ENCODE measurements around the gene SUOX. TPM values are rescaled to one million over a fixed set of nuclear protein-coding genes. Genes with fewer than 3 reads are reported as not detected.

SUOX gene
- total and polyA plus RNA-seq, 2 of the 4 experiments (the other 2 are of a cell fraction): 17.8 to 19.4 TPM

DNA sequence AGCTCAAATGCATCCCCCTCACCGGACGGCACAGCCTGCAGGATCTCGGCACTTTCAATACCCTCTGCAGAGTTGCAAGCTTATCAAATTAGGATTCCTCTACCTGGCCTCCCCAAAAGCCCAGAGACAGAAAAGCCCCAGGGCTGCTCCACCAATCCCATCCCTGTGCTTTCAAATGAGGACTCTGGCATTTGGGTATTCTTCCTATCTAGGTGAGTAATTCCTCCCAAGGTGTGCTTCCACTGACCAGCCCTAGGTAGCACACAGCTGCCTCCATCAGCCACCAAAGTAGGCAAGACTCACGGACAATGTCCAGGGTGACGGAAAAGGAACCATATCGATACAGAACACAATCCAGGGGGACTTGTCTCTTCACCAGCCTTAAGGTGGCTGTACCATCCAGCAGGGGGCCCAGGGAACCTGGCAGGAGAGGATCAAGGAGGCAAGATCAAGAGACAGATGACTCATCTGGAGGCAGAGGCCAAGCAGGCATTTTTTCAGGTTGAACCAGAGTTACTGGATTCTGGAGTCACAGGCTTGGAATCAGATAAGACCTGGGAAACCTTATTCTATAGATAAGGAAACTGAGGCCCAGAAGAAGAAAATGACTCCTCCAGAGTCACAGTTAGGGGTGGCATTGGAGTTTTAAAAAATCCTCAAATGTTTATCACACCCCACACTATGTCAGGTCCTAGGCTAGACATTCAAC lies 41.1 kb upstream of the SUOX start:
- dilution Hi-C loops (cut with HindIII; ENCODE audit: low sequenced_read_pairs, unreplicated experiment) (no loop called here), intact Hi-C loops (cut with micrococcal nuclease) (no loop called here), in situ Hi-C loops (cut with MboI; ENCODE audit: low sequenced_read_pairs) (no loop called here)
- no peak overlapping the region for H2BK15ac ChIP-seq (ENCODE audit: low read depth, low read length)
- no peaks in the 10 kb centered on the region for H3K27me3 ChIP-seq (ENCODE audit: control insufficient read depth, insufficient read depth, low read length)
- no peak overlapping the region for H2BK20ac ChIP-seq (ENCODE audit: low read depth, low read length)
- DNase-seq (peak; percentile 76), ATAC-seq (ENCODE audit: low read depth) (peak; percentile 81)
- no peak overlapping the region for H4K5ac ChIP-seq (ENCODE audit: low read depth, low read length)
- peaks cover 0 to 13% of the 10 kb centered on the region in 2 experiments; a peak in 1 of 4 replicates for H3K79me1 ChIP-seq (ENCODE audit: low read depth in 1 of 2, low read length in 2 of 2)
- BruUV-seq (replicated peaks): no TSS peak
- H3K4ac ChIP-seq (ENCODE audit: low read depth, low read length): no peak overlapping the region
- H3K18ac ChIP-seq (ENCODE audit: low read depth, low read length): no peak overlapping the region; the same call in 1 of the 2 replicates
- H3K27ac ChIP-seq (ENCODE audit: insufficient read depth, low read length): no peak overlapping the region
- ChIA-PET CTCF (interaction anchor here (0.6 kb wide), 2 partner anchors 27 to 148 kb away, joined by 3 read pairs; no protein-coding TSS in a partner anchor), POLR2A (ENCODE audit: unreplicated experiment) (interaction anchor here (0.5 to 0.6 kb wide), 2 partner anchors 110 to 188 kb away, joined by 3 to 4 read pairs; no protein-coding TSS in a partner anchor)
- peaks cover 30% of the 10 kb centered on the region for H3K36me3 ChIP-seq (ENCODE audit: control insufficient read depth, insufficient read depth, low read length)
- 90% methylated on average over 5 of the region's 6 CpGs; no CpG with 5 or more reads in 1 of the 2 experiments for WGBS, 2 experiments (ENCODE audit: extremely low coverage in 2 of 2, insufficient read length in 1 of 2)
- peaks cover 5% of the 10 kb centered on the region; the same call in 1 of the 2 replicates for H4K20me1 ChIP-seq (ENCODE audit: insufficient read depth, low read length)
- no peak overlapping the region for H4K91ac ChIP-seq (ENCODE audit: insufficient read depth, low read depth, low read length)
- H3K9me1 ChIP-seq (ENCODE audit: insufficient read depth, low read length): peaks cover 8% of the 10 kb centered on the region
- no peak overlapping the region for H3K4me2 ChIP-seq (ENCODE audit: low read depth, low read length)
- H3K23ac ChIP-seq (ENCODE audit: low read depth, low read length): no peak overlapping the region
- H3K4me3 ChIP-seq (ENCODE audit: insufficient read depth, low read depth, low read length): no peak overlapping the region
- no peak overlapping the region for H2BK5ac ChIP-seq (ENCODE audit: low read depth, low read length, poor library complexity, severe bottlenecking)
- no peaks in the 10 kb centered on the region for H3K9me3 ChIP-seq (ENCODE audit: control insufficient read depth, insufficient read depth, low read length)
- no peak overlapping the region for H2AK9ac ChIP-seq (replicated peaks; ENCODE audit: low read depth, low read length, poor library complexity)
- H3K4me1 ChIP-seq (ENCODE audit: control insufficient read depth, insufficient read depth, low read length): peaks cover 8% of the 10 kb centered on the region; the same call in 1 of the 2 replicates
- no peak overlapping the region for H2BK120ac ChIP-seq (ENCODE audit: low read depth, low read length)
- H3K14ac ChIP-seq (replicated peaks; ENCODE audit: low read depth, low read length): no peak overlapping the region
- no peak overlapping the region for H3K56ac ChIP-seq (ENCODE audit: extremely low read depth, insufficient read depth, low read length)
- H2AK5ac ChIP-seq (ENCODE audit: low read depth, low read length): peak overlapping the region; percentile 23; the same call in 1 of the 2 replicates
- no peak for TF ChIP-seq MXI1 (IDR thresholded peaks at IDR 0.05; ENCODE audit: borderline replicate concordance, low read depth, low read length)
- TF ChIP-seq RCOR1 (IDR thresholded peaks at IDR 0.05; ENCODE audit: insufficient replicate concordance, low read length): no peak
- no peak for TF ChIP-seq MAZ (IDR thresholded peaks at IDR 0.05; ENCODE audit: borderline replicate concordance, low read depth, low read length)
- peak; percentile 51 for TF ChIP-seq CTCF (conservative IDR thresholded peaks at IDR 0.05; ENCODE audit: low read depth, low read length)
- TF ChIP-seq SMC3 (IDR thresholded peaks at IDR 0.05; ENCODE audit: low read depth, low read length): peak; percentile 61
- TF ChIP-seq, protein P1, sequence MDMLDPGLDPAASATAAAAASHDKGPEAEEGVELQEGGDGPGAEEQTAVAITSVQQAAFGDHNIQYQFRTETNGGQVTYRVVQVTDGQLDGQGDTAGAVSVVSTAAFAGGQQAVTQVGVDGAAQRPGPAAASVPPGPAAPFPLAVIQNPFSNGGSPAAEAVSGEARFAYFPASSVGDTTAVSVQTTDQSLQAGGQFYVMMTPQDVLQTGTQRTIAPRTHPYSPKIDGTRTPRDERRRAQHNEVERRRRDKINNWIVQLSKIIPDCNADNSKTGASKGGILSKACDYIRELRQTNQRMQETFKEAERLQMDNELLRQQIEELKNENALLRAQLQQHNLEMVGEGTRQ (IDR thresholded peaks at IDR 0.05; ENCODE audit: low read depth, low read length): no peak
- TF ChIP-seq FOS (IDR thresholded peaks at IDR 0.05; ENCODE audit: low read depth, low read length): peak; percentile 67
- no peak for TF ChIP-seq CHD1 (IDR thresholded peaks at IDR 0.05; ENCODE audit: low read depth, low read length)
- no peak for TF ChIP-seq NFE2L2 (IDR thresholded peaks at IDR 0.05; ENCODE audit: low read depth, low read length)
- TF ChIP-seq CEBPB (IDR thresholded peaks at IDR 0.05; ENCODE audit: low read depth, low read length): no peak
- no peak for TF ChIP-seq RFX5 (IDR thresholded peaks at IDR 0.05; ENCODE audit: low read depth, low read length)
- TF ChIP-seq RAD21 (IDR thresholded peaks at IDR 0.05; ENCODE audit: low read length): peak; percentile 61
- H4K8ac ChIP-seq (ENCODE audit: low read depth in 2 of 2, low read length in 2 of 2): no peak overlapping the region; a peak in 1 of 4 replicates
- H2AFZ ChIP-seq (replicated peaks; ENCODE audit: low read length, poor library complexity): no peak overlapping the region
- H3K9ac ChIP-seq (ENCODE audit: low read depth, low read length): no peak overlapping the region

Measured in IMR-90 (cell line).